Neural progenitor cell (in vitro differentiated cells): Measurements from ENCODE around the gene PRRT1B. TPM values are rescaled to one million over a fixed set of nuclear protein-coding genes. Genes with fewer than 3 reads are reported as not detected.

ENCODE experiments used
- DNase-seq: peaks from one replicate; pipeline ENCODE4 v3.0.0-alpha.2; 2016; ENCODE audit warnings: low spot score
- H2AFZ ChIP-seq: fragments of 200-600 bp; sonication (generic); replicated peaks from 2 replicates; pipeline ENCODE4 v1.6.1; 2016; ENCODE audit warnings: antibody characterized with exemption
- H3F3A ChIP-seq: fragments of 200-600 bp; sonication (generic); 2 replicates; pipeline ENCODE4 v1.6.1; 2016; ENCODE audit warnings: antibody characterized with exemption, low read depth
- H3K27ac ChIP-seq: fragments of 200-600 bp; sonication (generic); 2 replicates; pipeline ENCODE4 v1.5.1; 2016; ENCODE audit warnings: mild to moderate bottlenecking
- H3K27me3 ChIP-seq: fragments of 200-600 bp; sonication (generic); 2 replicates; pipeline ENCODE4 v1.6.1; 2016; ENCODE audit warnings: mild to moderate bottlenecking, moderate library complexity
- H3K36me3 ChIP-seq: fragments of 200-600 bp; sonication (generic); 2 replicates; pipeline ENCODE4 v1.5.1; 2016
- H3K4me1 ChIP-seq: fragments of 200-600 bp; sonication (generic); 2 replicates; pipeline ENCODE4 v1.6.1; 2016; ENCODE audit warnings: mixed run types
- H3K4me2 ChIP-seq: fragments of 200-600 bp; sonication (generic); 2 replicates; pipeline ENCODE4 v1.6.1; 2016
- H3K4me3 ChIP-seq: fragments of 200-600 bp; sonication (generic); 2 replicates; pipeline ENCODE4 v1.5.1; 2016
- H3K79me2 ChIP-seq: fragments of 200-600 bp; sonication (generic); 2 replicates; pipeline ENCODE4 v1.6.1; 2016; ENCODE audit warnings: low read depth
- H3K9ac ChIP-seq: fragments of 200-600 bp; sonication (generic); 2 replicates; pipeline ENCODE4 v1.6.1; 2016
- H3K9me3 ChIP-seq: fragments of 200-600 bp; sonication (generic); 2 replicates; pipeline ENCODE4 v1.5.1; 2016; ENCODE audit warnings: low read depth
- H4K20me1 ChIP-seq: fragments of 200-600 bp; sonication (generic); 2 replicates; pipeline ENCODE4 v1.6.1; 2016; ENCODE audit warnings: low read depth
- H3K27ac Mint-ChIP-seq: 3 replicates; pipeline ENCODE4 v1.8.0; 2021; ENCODE audit warnings: mixed read lengths
- H3K27me3 Mint-ChIP-seq: 2 replicates; pipeline ENCODE4 v1.8.0; 2022; ENCODE audit warnings: low read depth, mild to moderate bottlenecking, inconsistent platforms, moderate library complexity, mixed read lengths; ENCODE audit not compliant: insufficient read depth
- H3K36me3 Mint-ChIP-seq: 3 replicates; pipeline ENCODE4 v1.8.0; 2021; ENCODE audit warnings: mixed read lengths
- H3K4me1 Mint-ChIP-seq: 3 replicates; pipeline ENCODE4 v1.8.0; 2021; ENCODE audit warnings: mixed read lengths
- H3K4me3 Mint-ChIP-seq: 3 replicates; pipeline ENCODE4 v1.8.0; 2021; ENCODE audit warnings: mild to moderate bottlenecking, moderate library complexity, mixed read lengths
- H3K9me3 Mint-ChIP-seq: 3 replicates; pipeline ENCODE4 v1.8.0; 2020; ENCODE audit warnings: mixed read lengths
- CTCF ChIP-seq: fragments of 200-600 bp; sonication (generic); IDR thresholded peaks from 2 replicates; pipeline ENCODE4 v1.5.1; 2017; ENCODE audit warnings: antibody characterized with exemption, mild to moderate bottlenecking
- EZH2 ChIP-seq: fragments of 200-600 bp; sonication (generic); IDR thresholded peaks from 2 replicates; pipeline ENCODE4 v1.6.1; 2017; ENCODE audit warnings: antibody characterized with exemption, mild to moderate bottlenecking, moderate library complexity
- EZH2phosphoT487 ChIP-seq: fragments of 200-600 bp; sonication (generic); IDR thresholded peaks from 2 replicates; pipeline ENCODE4 v1.6.1; 2017; ENCODE audit warnings: antibody characterized with exemption
- total RNA-seq: library from RNA; depleted of rRNA; stranded (reverse); fragments of >200 nt; gene quantifications from 2 replicates; pipeline ENCODE4 v1.2.3, GENCODE V29; 2015; ENCODE audit warnings: low replicate concordance

Gene PRRT1B
- total RNA-seq, 1 donor from 2014 or later = not detected

- Histone ChIP-seq H3K4me2 (no peak overlapping the region), H3K79me2 (no peaks in the 10 kb centered on the region), H3K4me3 (no peak overlapping the region), H3K27ac (no peak overlapping the region), H3K27me3 (no peaks in the 10 kb centered on the region), H3K9ac (no peak overlapping the region), H3F3A (no peaks in the 10 kb centered on the region), H3K4me1 (no peaks in the 10 kb centered on the region), H3K36me3 (no peaks in the 10 kb centered on the region), H4K20me1 (no peaks in the 10 kb centered on the region), H3K9me3 (no peaks in the 10 kb centered on the region), H2AFZ (no peak overlapping the region)
- Mint-ChIP-seq H3K36me3 (peaks cover 19% of the 10 kb centered on the region), H3K4me1 (no peaks in the 10 kb centered on the region), H3K9me3 (no peaks in the 10 kb centered on the region), H3K27ac (no peak overlapping the region), H3K27me3 (peaks cover 5% of the 10 kb centered on the region), H3K4me3 (no peak overlapping the region)
- DNase-seq = no peak
- TF ChIP-seq EZH2 (no peak), CTCF (no peak), EZH2phosphoT487 (no peak)
Measured at GRCh38 chr9:131582466-131583336, 37.4 kb downstream of the PRRT1B start.

- no peaks in the 10 kb centered on the region for H3K36me3 ChIP-seq
- no peak overlapping the region for H3K27ac ChIP-seq
- H3K27me3 Mint-ChIP-seq = peaks cover 5% of the 10 kb centered on the region
Measured at GRCh38 chr9:131583337-131583645, 38.0 kb downstream of the PRRT1B start.

DNA sequence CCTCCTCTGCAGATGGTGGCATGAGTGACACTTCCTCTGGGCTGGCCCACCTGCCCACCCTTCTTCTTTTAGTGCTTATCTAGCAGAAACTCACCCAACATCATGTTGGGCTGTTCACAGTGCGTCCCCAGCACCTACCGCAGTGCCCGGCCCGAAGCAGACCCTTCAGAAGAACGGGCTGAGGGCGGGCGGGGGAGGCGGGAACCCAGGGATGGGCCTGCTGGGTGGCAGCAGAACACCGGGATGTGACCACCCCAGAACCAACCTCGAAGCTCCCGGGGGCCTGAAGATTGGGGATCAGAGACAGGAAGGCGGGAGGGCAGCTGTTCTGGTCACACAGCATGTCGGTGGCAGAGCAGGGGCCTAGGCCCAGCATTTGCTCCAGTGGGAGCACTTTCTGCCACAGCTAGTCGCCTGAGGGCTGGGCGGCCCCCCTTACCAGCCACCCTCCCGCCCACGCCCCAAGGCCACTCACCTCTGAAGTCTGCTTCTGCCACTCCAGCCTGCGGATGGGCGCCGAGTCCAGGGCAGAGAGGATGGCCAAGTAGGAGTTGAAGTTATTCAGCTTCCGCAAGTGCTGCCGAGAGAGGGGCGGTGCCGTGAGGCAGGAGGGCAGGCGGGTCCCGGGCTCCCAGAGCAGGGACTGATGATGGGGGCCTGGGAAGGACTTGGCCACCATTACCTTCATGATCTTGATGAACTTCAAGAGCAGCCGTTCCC, 38.7 kb downstream of the PRRT1B start:
- Histone ChIP-seq H3K4me1 (no peaks in the 10 kb centered on the region), H3K9me3 (no peaks in the 10 kb centered on the region), H4K20me1 (no peaks in the 10 kb centered on the region), H3F3A (no peaks in the 10 kb centered on the region), H3K27me3 (no peaks in the 10 kb centered on the region), H3K4me3 (no peak overlapping the region), H3K36me3 (no peaks in the 10 kb centered on the region), H3K9ac (no peak overlapping the region), H2AFZ (no peak overlapping the region), H3K79me2 (no peaks in the 10 kb centered on the region), H3K27ac (no peak overlapping the region), H3K4me2 (no peak overlapping the region)
- H3K9me3 Mint-ChIP-seq = no peaks in the 10 kb centered on the region
- no peaks in the 10 kb centered on the region for H3K4me1 Mint-ChIP-seq
- no peak for TF ChIP-seq EZH2
- no peak for TF ChIP-seq EZH2phosphoT487
- no peak for TF ChIP-seq CTCF
- no peak overlapping the region for H3K27ac Mint-ChIP-seq
- no peak for DNase-seq
- H3K4me3 Mint-ChIP-seq = no peak overlapping the region
- H3K27me3 Mint-ChIP-seq = peaks cover 5% of the 10 kb centered on the region
- H3K36me3 Mint-ChIP-seq = peaks cover 19% of the 10 kb centered on the region

More at GRCh38 chr9:131583337-131583645, 38.0 kb downstream of the PRRT1B start:
- H3K36me3 Mint-ChIP-seq = peaks cover 16% of the 10 kb centered on the region
- H3K4me3 Mint-ChIP-seq = no peak overlapping the region
- Histone ChIP-seq H3K27me3 (no peaks in the 10 kb centered on the region), H3K79me2 (no peaks in the 10 kb centered on the region), H3K9ac (no peak overlapping the region), H3K4me1 (no peaks in the 10 kb centered on the region), H3K4me2 (no peak overlapping the region), H3K9me3 (no peaks in the 10 kb centered on the region), H2AFZ (no peak overlapping the region), H3K4me3 (no peak overlapping the region), H4K20me1 (no peaks in the 10 kb centered on the region), H3F3A (no peaks in the 10 kb centered on the region)
- DNase-seq = no peak
- TF ChIP-seq CTCF = no peak
- no peak for TF ChIP-seq EZH2
- TF ChIP-seq EZH2phosphoT487 = no peak
- H3K9me3 Mint-ChIP-seq = no peaks in the 10 kb centered on the region
- H3K4me1 Mint-ChIP-seq = no peaks in the 10 kb centered on the region
- no peak overlapping the region for H3K27ac Mint-ChIP-seq
